ENCODE measurements around the gene FIS1.

Gene FIS1

DNA sequence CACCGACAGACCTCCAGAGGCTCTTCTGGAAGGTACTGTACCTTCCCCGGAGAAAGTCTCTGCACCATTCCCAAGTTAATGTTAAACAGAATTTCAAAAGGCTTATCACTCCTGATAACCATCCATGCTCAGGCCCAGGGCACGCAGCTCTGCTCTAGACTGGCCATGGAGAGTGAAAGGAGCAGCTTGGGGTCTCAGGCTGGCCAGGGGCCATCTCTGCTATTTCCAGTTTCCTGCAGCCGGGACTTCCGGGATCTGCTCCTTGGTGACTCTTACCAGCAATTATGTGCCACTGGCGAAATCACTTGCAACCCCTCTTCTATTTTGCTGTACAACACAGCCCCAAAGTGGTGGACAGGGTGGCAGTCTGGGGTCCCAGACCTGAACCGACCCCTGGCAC is 13.2 kb downstream of the FIS1 start:
- TF ChIP-seq, protein P1, sequence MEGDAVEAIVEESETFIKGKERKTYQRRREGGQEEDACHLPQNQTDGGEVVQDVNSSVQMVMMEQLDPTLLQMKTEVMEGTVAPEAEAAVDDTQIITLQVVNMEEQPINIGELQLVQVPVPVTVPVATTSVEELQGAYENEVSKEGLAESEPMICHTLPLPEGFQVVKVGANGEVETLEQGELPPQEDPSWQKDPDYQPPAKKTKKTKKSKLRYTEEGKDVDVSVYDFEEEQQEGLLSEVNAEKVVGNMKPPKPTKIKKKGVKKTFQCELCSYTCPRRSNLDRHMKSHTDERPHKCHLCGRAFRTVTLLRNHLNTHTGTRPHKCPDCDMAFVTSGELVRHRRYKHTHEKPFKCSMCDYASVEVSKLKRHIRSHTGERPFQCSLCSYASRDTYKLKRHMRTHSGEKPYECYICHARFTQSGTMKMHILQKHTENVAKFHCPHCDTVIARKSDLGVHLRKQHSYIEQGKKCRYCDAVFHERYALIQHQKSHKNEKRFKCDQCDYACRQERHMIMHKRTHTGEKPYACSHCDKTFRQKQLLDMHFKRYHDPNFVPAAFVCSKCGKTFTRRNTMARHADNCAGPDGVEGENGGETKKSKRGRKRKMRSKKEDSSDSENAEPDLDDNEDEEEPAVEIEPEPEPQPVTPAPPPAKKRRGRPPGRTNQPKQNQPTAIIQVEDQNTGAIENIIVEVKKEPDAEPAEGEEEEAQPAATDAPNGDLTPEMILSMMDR (IDR thresholded peaks at IDR 0.05; ENCODE audit: insufficient read depth, low read length, poor library complexity, severe bottlenecking), result no peak
- DNase-seq (ENCODE audit: extremely low read depth, insufficient read length), result no peak
- Histone ChIP-seq H3K36me3 (ENCODE audit: control insufficient read depth, insufficient read depth, low read length) (peaks cover 2% of the 10 kb centered on the region), H3K27me3 (replicated peaks; ENCODE audit: control insufficient read depth, insufficient read depth, low read length) (no peaks in the 10 kb centered on the region), H3K4me3 (replicated peaks; ENCODE audit: low read depth, low read length) (no peak overlapping the region)

DNA sequence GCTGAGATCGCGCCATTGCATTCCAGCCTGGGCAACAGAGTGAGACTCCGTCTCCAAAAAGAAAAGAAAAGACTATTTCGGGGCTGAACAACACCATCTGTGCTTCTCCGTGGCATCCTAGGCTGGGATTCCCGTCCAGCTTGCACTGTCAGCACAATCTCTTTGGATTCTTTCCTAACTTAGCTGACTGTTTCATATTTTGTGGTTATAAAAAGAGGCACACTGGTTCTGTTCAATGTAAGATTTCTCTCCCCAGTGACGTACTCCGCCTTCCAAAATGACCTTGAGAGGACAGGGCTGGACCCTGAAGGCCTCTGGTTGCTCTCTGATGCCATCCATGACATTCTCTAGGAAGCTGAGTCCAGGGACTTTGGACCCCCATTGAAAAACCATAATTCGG is 18.2 kb downstream of the FIS1 start:
- Histone ChIP-seq H3K36me3 (ENCODE audit: control insufficient read depth, insufficient read depth, low read length) (peaks cover 11% of the 10 kb centered on the region), H3K4me3 (replicated peaks; ENCODE audit: low read depth, low read length) (no peak overlapping the region), H3K27me3 (replicated peaks; ENCODE audit: control insufficient read depth, insufficient read depth, low read length) (no peaks in the 10 kb centered on the region)
- TF ChIP-seq, protein P1 (IDR thresholded peaks at IDR 0.05; ENCODE audit: insufficient read depth, low read length, poor library complexity, severe bottlenecking), result no peak
- no peak for DNase-seq (ENCODE audit: extremely low read depth, insufficient read length)

DNA sequence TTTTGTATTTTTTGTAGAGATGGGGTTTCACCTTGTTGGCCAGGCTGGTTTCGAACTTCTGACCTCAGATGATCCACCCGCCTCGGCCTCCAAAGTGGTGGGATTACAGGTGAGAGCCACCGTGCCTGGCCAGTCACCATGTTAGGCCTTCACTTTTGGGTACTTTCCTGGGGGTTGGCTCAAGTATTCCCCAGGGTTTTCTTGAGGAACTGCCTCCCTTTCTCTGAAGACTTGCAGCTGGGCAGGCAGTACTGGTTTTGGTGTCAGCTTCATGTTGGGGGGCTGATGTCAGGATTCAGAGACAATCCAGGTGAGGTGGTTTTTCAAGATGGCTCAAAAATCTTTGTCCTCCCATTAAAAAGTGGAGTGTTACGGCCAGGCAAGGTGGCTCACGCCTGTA is 19.2 kb downstream of the FIS1 start:
- no peak overlapping the region for H3K4me3 ChIP-seq (replicated peaks; ENCODE audit: low read depth, low read length)
- H3K27me3 ChIP-seq (replicated peaks; ENCODE audit: control insufficient read depth, insufficient read depth, low read length), result no peaks in the 10 kb centered on the region
- DNase-seq (ENCODE audit: extremely low read depth, insufficient read length), result no peak
- TF ChIP-seq, protein P1 (IDR thresholded peaks at IDR 0.05; ENCODE audit: insufficient read depth, low read length, poor library complexity, severe bottlenecking), result no peak
- peaks cover 11% of the 10 kb centered on the region for H3K36me3 ChIP-seq (ENCODE audit: control insufficient read depth, insufficient read depth, low read length)

DNA sequence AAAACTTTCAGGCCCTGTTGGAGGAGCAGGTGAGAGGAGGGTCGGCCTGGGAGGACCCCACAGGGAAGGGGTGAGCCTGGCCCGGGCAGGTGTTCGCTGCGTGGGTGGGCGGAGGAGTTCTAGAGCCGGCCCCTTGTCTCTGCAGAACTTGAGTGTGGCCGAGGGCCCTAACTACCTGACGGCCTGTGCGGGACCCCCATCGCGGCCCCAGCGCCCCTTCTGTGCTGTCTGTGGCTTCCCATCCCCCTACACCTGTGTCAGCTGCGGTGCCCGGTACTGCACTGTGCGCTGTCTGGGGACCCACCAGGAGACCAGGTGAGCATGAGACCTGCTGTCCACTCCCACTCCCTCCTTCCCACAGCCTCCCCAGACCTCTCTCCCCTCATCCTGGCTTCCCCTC is 21.4 kb downstream of the FIS1 start:
- no peaks in the 10 kb centered on the region for H3K27me3 ChIP-seq (replicated peaks; ENCODE audit: control insufficient read depth, insufficient read depth, low read length)
- H3K4me3 ChIP-seq (replicated peaks; ENCODE audit: low read depth, low read length), result no peak overlapping the region
- H3K36me3 ChIP-seq (ENCODE audit: control insufficient read depth, insufficient read depth, low read length), result peaks cover 10% of the 10 kb centered on the region
- TF ChIP-seq, protein P1 (IDR thresholded peaks at IDR 0.05; ENCODE audit: insufficient read depth, low read length, poor library complexity, severe bottlenecking), result no peak
- DNase-seq (ENCODE audit: extremely low read depth, insufficient read length), result no peak

DNA sequence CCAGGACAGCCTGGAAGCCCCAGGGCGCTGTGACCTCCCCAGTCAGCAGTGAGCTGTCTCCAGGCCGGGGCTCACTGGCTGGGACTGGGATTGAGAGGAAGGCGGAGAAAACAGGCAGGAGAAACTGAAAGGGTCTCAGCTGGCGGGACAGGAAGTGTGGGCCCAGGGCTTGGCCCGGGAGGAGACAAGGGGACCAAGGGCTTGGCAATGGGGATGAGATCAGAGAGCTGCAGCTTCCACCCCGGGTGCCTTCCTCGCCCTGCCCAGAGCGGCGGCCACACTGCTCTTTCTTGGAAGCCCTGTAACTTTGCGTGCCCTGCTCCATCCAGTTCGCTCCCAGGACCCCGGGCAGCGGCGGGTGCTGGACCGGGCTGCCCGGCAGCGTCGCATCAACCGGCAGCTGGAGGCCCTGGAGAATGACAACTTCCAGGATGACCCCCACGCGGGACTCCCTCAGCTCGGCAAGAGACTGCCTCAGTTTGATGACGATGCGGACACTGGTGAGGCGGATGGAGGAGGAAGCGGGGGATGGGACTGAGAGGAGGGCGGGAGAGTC is 22.5 kb downstream of the FIS1 start:
- no peak for DNase-seq (ENCODE audit: extremely low read depth, insufficient read length)
- Histone ChIP-seq H3K36me3 (ENCODE audit: control insufficient read depth, insufficient read depth, low read length) (peaks cover 10% of the 10 kb centered on the region), H3K4me3 (replicated peaks; ENCODE audit: low read depth, low read length) (no peak overlapping the region), H3K27me3 (replicated peaks; ENCODE audit: control insufficient read depth, insufficient read depth, low read length) (no peaks in the 10 kb centered on the region)
- TF ChIP-seq, protein P1 (IDR thresholded peaks at IDR 0.05; ENCODE audit: insufficient read depth, low read length, poor library complexity, severe bottlenecking), result no peak

DNA sequence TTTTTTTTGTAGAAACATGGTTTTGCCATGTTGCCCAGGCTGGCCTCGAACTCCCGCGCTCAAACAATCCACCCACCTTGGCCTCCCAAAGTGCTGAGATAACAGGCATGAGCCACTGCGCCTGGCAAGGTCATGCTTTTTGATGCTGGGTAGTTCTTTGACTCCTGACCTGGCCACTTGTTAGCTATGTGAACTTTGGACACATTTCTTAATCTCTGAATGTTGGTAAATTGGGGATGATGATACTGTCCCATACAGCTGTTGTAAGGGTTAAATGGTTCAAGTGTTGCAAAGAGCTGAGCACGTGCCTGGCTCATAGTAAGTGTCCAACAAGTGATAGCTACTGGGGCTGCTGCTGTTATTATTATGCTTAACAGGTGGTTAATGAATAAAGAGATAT is 24.6 kb downstream of the FIS1 start:
- no peak for DNase-seq (ENCODE audit: extremely low read depth, insufficient read length)
- H3K4me3 ChIP-seq (replicated peaks; ENCODE audit: low read depth, low read length), result no peak overlapping the region

More for the DNA sequence above, 24.6 kb downstream of the FIS1 start:
- Histone ChIP-seq H3K27me3 (replicated peaks; ENCODE audit: control insufficient read depth, insufficient read depth, low read length) (no peaks in the 10 kb centered on the region), H3K36me3 (ENCODE audit: control insufficient read depth, insufficient read depth, low read length) (peaks cover 10% of the 10 kb centered on the region)
- TF ChIP-seq, protein P1 (IDR thresholded peaks at IDR 0.05; ENCODE audit: insufficient read depth, low read length, poor library complexity, severe bottlenecking), result no peak
